Mucosa of rectum (tissue), 2 donors: ENCODE data around the gene DOHH.
"Not testable (repeated sequence)": the region's sequence is repeated elsewhere in the genome, so short reads cannot be mapped to it uniquely, and the experiment has no call there.

Experiments
- H3K27ac ChIP-seq, 2 donors: one replicate each; pipeline ENCODE4 v1.7.0; 2013; ENCODE audit warnings: inconsistent platforms in 2 of 2, low read depth in 2 of 2, low read length in 2 of 2
- H3K27me3 ChIP-seq, 2 donors: one replicate each; pipeline ENCODE4 v1.7.0; 2013; ENCODE audit warnings: low read length in 2 of 2; ENCODE audit not compliant: control insufficient read depth in 2 of 2, insufficient read depth in 2 of 2
- H3K36me3 ChIP-seq, 2 donors: one replicate each; pipeline ENCODE4 v1.7.0; 2013; ENCODE audit warnings: low read length in 2 of 2; ENCODE audit not compliant: control insufficient read depth in 2 of 2, insufficient read depth in 2 of 2
- H3K4me1 ChIP-seq, 2 donors: one replicate each; pipeline ENCODE4 v1.7.0; 2013; ENCODE audit warnings: low read length in 2 of 2, mild to moderate bottlenecking in 1 of 2; ENCODE audit not compliant: control insufficient read depth in 2 of 2, insufficient read depth in 2 of 2
- H3K4me3 ChIP-seq, 2 donors: one replicate each; pipeline ENCODE4 v1.7.0; 2013; ENCODE audit warnings: low read length in 2 of 2
- H3K9ac ChIP-seq, 2 donors: one replicate each; pipeline ENCODE4 v1.7.0; 2013; ENCODE audit warnings: low read length in 2 of 2, low read depth in 1 of 2, mild to moderate bottlenecking in 1 of 2
- H3K9me3 ChIP-seq, 2 donors: one replicate each; pipeline ENCODE4 v1.7.0; 2013; ENCODE audit warnings: low read length in 2 of 2; ENCODE audit not compliant: control insufficient read depth in 2 of 2
- donor health status: healthy.
- donor health status: Normal muscosa, but diverticular disease.

Gene DOHH

DNA sequence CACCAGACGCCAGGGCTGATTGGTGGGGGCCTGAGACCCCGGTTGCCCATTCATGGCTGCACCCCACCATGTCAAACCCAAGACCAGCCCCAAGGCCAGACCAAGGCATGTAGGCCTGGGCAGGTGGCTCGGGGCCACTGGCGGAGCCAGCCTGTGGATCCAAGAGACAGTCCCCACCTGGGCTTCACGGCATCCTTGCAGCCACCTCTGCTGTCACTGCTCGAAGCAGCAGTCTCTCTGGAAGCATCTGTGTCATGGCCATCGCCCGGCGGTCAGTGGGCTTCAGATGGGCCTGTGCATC lies 34.7 kb upstream of the DOHH start:
- H3K36me3 ChIP-seq, result peaks cover 32 to 46% of the 10 kb centered on the region in 2 donors
- no peaks in the 10 kb centered on the region for H3K27me3 ChIP-seq
- no peak overlapping the region for H3K9ac ChIP-seq
- no peak overlapping the region for H3K4me3 ChIP-seq
- H3K27ac ChIP-seq, result no peak overlapping the region
- no peaks in the 10 kb centered on the region for H3K4me1 ChIP-seq
- no peaks in the 10 kb centered on the region for H3K9me3 ChIP-seq

DNA sequence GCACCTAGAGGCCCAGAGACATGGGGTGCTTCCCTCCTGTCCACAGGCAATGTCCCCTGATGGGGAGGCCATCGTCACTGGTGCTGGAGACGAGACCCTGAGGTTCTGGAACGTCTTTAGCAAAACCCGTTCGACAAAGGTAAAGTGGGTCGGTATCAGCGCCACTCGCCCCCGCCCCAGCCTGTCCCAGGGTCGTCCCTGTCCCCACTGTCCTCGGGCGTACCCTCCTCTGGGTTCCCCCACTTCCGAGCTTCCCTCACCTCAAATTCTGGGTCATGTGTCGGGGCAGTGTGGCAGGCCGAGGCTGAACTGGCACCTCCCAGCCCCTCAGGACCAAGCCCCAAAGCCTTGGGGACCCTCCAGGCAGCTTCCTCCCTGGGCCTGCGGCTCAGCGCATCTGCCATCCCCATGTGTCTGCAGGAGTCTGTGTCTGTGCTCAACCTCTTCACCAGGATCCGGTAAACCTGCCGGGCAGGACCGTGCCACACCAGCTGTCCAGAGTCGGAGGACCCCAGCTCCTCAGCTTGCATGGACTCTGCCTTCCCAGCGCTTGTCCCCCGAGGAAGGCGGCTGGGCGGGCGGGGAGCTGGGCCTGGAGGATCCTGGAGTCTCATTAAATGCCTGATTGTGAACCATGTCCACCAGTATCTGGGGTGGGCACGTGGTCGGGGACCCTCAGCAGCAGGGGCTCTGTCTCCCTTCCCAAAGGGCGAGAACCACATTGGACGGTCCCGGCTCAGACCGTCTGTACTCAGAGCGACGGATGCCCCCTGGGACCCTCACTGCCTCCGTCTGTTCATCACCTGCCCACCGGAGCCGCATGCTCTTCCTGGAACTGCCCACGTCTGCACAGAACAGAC lies 34.1 kb upstream of the DOHH start:
- Histone ChIP-seq H3K27ac (no peak overlapping the region), H3K27me3 (no peaks in the 10 kb centered on the region), H3K9me3 (no peaks in the 10 kb centered on the region), H3K4me3 (no peak overlapping the region), H3K9ac (no peak overlapping the region), H3K36me3 (peaks cover 32 to 46% of the 10 kb centered on the region in 2 donors), H3K4me1 (no peaks in the 10 kb centered on the region)

GRCh38 chr19:3533563-3534216 lies 33.2 kb upstream of the DOHH start:
- peaks cover 32 to 46% of the 10 kb centered on the region in 2 donors for H3K36me3 ChIP-seq
- H3K9me3 ChIP-seq, result no peaks in the 10 kb centered on the region
- H3K9ac ChIP-seq, result no peak overlapping the region
- no peaks in the 10 kb centered on the region for H3K4me1 ChIP-seq
- H3K27me3 ChIP-seq, result no peaks in the 10 kb centered on the region
- no peak overlapping the region for H3K4me3 ChIP-seq
- H3K27ac ChIP-seq, result no peak overlapping the region

DNA sequence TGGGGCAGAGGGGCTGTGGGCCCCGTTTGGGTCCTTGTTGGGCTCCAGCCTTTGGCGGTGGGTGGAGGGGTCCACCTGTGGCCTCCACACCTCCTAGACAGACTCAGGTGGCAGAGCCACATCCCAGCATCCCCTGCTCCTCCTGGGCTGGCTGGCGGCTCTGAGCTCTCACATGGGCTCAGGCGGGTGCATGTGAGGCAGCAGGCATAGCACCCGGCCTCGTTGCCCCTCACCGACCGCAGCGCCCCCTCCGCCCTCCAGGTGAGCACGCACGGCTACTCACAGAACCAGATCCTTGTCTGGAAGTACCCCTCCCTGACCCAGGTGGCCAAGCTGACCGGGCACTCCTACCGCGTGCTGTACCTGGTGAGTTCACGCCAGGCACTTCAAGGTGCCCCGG lies 32.6 kb upstream of the DOHH start:
- Histone ChIP-seq H3K4me1 (no peaks in the 10 kb centered on the region), H3K36me3 (peaks cover 36 to 46% of the 10 kb centered on the region in 2 donors), H3K27me3 (no peaks in the 10 kb centered on the region), H3K4me3 (no peak overlapping the region), H3K9me3 (no peaks in the 10 kb centered on the region), H3K9ac (no peak overlapping the region), H3K27ac (no peak overlapping the region)

GRCh38 chr19:3532154-3532786 lies 31.8 kb upstream of the DOHH start:
- Histone ChIP-seq H3K4me3 (no peak overlapping the region), H3K9ac (no peak overlapping the region), H3K27ac (no peak overlapping the region), H3K4me1 (no peaks in the 10 kb centered on the region), H3K27me3 (no peaks in the 10 kb centered on the region), H3K36me3 (peaks cover 41 to 51% of the 10 kb centered on the region in 2 donors), H3K9me3 (no peaks in the 10 kb centered on the region)

- no peak overlapping the region for H3K9ac ChIP-seq
- no peak overlapping the region for H3K27ac ChIP-seq
- H3K4me3 ChIP-seq, result no peak overlapping the region
- H3K9me3 ChIP-seq, result no peaks in the 10 kb centered on the region
- no peaks in the 10 kb centered on the region for H3K27me3 ChIP-seq
- no peaks in the 10 kb centered on the region for H3K4me1 ChIP-seq
- H3K36me3 ChIP-seq, result peaks cover 47 to 57% of the 10 kb centered on the region in 2 donors
These were observed 31.2 kb upstream of the DOHH start for GRCh38 chr19:3531716-3532115.

DNA sequence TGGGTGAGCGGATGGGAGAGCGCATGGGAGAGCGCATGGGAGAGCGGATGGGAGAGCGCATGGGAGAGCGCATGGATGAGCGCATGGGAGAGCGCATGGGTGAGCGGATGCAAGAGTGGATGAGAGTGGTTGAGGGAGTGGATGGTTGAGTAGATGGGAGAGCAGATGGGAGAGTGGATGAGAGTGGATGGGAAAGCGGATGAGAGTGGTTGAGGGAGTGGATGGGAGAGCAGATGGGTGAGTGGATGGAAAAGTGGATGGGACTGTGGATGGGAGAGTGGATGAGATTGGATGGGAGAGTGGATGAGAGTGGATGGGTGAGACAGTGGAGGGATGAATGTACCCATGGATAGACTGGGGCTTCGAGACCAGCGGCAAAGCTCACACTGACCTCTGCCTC lies 29.9 kb upstream of the DOHH start:
- peaks cover 46 to 58% of the 10 kb centered on the region in 2 donors for H3K36me3 ChIP-seq

DNA sequence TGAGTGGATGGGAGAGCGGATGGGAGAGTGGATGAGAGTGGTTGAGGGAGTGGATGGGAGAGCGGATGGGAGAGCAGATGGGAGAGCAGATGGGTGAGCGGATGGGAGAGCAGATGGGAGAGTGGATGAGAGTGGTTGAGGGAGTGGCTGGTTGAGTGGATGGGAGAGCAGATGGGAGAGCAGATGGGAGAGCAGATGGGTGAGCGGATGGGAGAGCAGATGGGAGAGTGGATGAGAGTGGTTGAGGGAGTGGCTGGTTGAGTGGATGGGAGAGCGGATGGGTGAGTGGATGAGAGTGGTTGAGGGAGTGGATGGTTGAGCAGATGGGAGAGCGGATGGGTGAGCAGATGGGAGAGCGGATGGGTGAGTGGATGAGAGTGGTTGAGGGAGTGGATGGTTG lies 28.8 kb upstream of the DOHH start:
- not testable (repeated sequence) for H3K4me1 ChIP-seq, H3K27ac ChIP-seq, H3K9me3 ChIP-seq, H3K9ac ChIP-seq, H3K4me3 ChIP-seq, H3K27me3 ChIP-seq
- H3K36me3 ChIP-seq, result peaks cover 44 to 57% of the 10 kb centered on the region in 2 donors

More for the DNA sequence above, 29.9 kb upstream of the DOHH start:
- Histone ChIP-seq H3K4me3 (no peak overlapping the region), H3K9ac (no peak overlapping the region), H3K9me3 (no peaks in the 10 kb centered on the region), H3K27ac (no peak overlapping the region), H3K4me1 (no peaks in the 10 kb centered on the region), H3K27me3 (no peaks in the 10 kb centered on the region)

- Histone ChIP-seq H3K27me3 (no peaks in the 10 kb centered on the region), H3K4me1 (no peaks in the 10 kb centered on the region), H3K4me3 (no peak overlapping the region), H3K9me3 (no peaks in the 10 kb centered on the region), H3K36me3 (peaks cover 47 to 59% of the 10 kb centered on the region in 2 donors), H3K9ac (no peak overlapping the region), H3K27ac (no peak overlapping the region)
These were observed 28.2 kb upstream of the DOHH start for GRCh38 chr19:3528539-3529211.

GRCh38 chr19:3528080-3528479 lies 27.6 kb upstream of the DOHH start:
- Histone ChIP-seq H3K9me3 (no peaks in the 10 kb centered on the region), H3K4me3 (no peak overlapping the region), H3K27ac (no peak overlapping the region), H3K4me1 (no peaks in the 10 kb centered on the region), H3K27me3 (no peaks in the 10 kb centered on the region), H3K9ac (no peak overlapping the region), H3K36me3 (peaks cover 45 to 60% of the 10 kb centered on the region in 2 donors)
